Measurements from ENCODE around the gene YBX3. TPM values are rescaled to one million over a fixed set of nuclear protein-coding genes. Genes with fewer than 3 reads are reported as not detected.

YBX3 gene
- 295 and 312 TPM in 2 replicates for total RNA-seq (2022)
- percentile 97 among the genes with signal in this experiment for Bru-seq, nascent RNA
- BruChase-seq, experiment 1, labeled RNA remaining after a 6-hour chase: percentile 92 among the genes with signal in this experiment
- BruChase-seq, experiment 2, labeled RNA remaining after a 2-hour chase: percentile 84 among the genes with signal in this experiment
- long read RNA-seq, transcript YBX3-202 (9 exons, 1,708 nt): major isoform, 476 of 1,029 reads
- long read RNA-seq, transcript YBX3-201 (10 exons, 1,796 nt): minor isoform, 345 of 1,029 reads
- long read RNA-seq, partial matches to known transcripts: 17 of 1,029 reads
- long read RNA-seq, other reads (novel, unspliced or antisense): 190 of 1,029 reads

DNA sequence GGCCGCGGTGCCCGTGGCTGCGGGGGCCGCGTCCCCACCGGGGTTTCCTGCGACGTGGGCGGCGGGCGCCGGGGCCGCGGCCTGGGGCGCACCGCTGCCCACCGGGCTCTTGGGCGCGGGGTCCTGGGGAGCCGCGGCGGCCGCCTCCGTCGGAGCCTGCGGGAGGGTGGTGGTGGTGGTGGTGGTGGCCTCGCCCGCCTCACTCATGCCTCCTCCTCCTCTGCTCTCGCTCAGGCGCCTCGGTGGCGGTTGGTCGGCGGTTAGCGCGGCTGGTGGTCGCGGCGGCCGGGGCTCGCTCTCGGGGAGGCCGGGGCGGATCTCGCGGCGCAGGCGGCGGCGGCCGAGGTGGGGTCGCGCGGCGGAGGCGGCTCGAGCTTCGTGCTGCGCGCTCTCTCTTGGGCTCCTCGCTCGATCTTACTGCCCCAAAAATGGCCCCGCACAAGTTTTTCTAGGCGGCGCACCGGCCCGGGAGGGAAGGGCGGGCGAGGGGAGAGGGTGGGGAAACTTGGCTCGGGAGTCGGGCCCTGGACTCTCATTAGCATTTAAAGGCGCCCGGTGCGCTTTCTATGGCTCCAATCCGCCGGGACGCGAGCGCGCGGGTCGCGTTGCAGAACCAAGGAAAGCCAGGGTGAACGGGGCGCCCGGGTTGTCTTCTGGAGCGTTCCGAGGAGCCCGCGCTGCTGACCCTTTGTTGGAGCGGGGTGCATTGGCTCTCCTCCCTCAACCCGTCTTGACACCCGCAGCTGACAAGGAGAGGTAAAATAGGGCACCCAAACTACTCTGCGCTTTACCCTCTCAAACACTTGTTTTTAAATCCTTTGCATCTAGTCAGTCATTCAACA, at the start of gene YBX3:
Gene YBX3, minus strand, starts transcription at position 419 of the 842 bp plus-strand sequence. Its CDS starts 212 bp downstream, at position 207.
- CTCF ChIA-PET: interaction anchor here (1.7 to 2.1 kb wide), 2 partner anchors 17 to 27 kb away, joined by 11 to 12 read pairs; no protein-coding TSS in a partner anchor
- TF ChIP-seq CTCF (IDR thresholded peaks at IDR 0.05; ENCODE audit: unreplicated experiment): no peak
- DNase-seq: peak; percentile 85
- no TSS peak for BruUV-seq (replicated peaks)
- Mint-ChIP-seq H3K27ac (ENCODE audit: unreplicated experiment) (peak within 1 kb of the TSS; percentile 97), H3K4me3 (ENCODE audit: low read depth, unreplicated experiment) (peak within 1 kb of the TSS; percentile 89), H3K27me3 (ENCODE audit: unreplicated experiment) (no peaks in the 10 kb centered on the region), H3K9me3 (ENCODE audit: low read depth, unreplicated experiment) (no peaks in the 10 kb centered on the region), H3K36me3 (ENCODE audit: insufficient read depth, unreplicated experiment) (peaks cover 47% of the 10 kb centered on the region), H3K4me1 (ENCODE audit: low read depth, unreplicated experiment) (peaks cover 18% of the 10 kb centered on the region)
- intact Hi-C loops (cut with micrococcal nuclease; ENCODE audit: unreplicated experiment): no loop called here

DNA sequence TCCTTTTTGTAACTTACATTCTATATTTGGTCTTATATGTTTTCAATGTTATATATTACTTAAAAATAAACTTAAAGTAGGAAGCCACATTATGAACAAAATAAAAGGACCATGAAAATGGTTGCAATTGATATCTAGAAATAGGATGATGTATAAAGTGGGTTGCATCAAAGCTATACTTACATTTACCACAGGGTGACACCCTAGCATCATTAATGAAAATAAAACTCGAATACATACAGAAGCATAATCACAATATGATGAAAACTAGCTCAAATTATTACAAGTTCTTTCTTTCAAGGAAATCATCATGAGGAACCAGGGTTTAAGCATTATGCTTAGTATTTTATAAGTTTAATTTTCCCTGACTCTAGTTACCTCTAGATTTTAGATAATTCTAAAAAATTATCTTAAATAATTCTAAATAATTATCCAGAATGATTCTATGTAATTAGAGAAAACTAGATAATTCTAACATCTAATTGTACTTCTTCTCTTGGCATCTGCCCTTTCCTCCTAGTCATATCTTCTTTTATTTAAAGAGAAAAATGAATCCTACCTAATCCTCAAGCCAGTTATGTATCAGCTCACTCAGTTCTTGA, 48.1 kb upstream of the YBX3 start:
- no peak overlapping the region for H3K27ac Mint-ChIP-seq (ENCODE audit: unreplicated experiment)
- H3K9me3 Mint-ChIP-seq (ENCODE audit: low read depth, unreplicated experiment): no peaks in the 10 kb centered on the region
- peaks cover 76% of the 10 kb centered on the region for H3K27me3 Mint-ChIP-seq (ENCODE audit: unreplicated experiment)
- DNase-seq: no peak
- H3K36me3 Mint-ChIP-seq (ENCODE audit: insufficient read depth, unreplicated experiment): no peaks in the 10 kb centered on the region
- no TSS peak for BruUV-seq (replicated peaks)
- H3K4me3 Mint-ChIP-seq (ENCODE audit: low read depth, unreplicated experiment): no peak overlapping the region
- TF ChIP-seq CTCF (IDR thresholded peaks at IDR 0.05; ENCODE audit: unreplicated experiment): peak; percentile 27
- CTCF ChIA-PET: interaction anchor here (1.1 to 3.1 kb wide), 8 partner anchors 21 to 809 kb away, joined by 3 to 38 read pairs (median 6); no protein-coding TSS in a partner anchor
- intact Hi-C loops (cut with micrococcal nuclease; ENCODE audit: unreplicated experiment): loop anchor here (1.0 kb wide), 2 partner anchors 428 to 715 kb away; no protein-coding TSS in a partner anchor
- no peaks in the 10 kb centered on the region for H3K4me1 Mint-ChIP-seq (ENCODE audit: low read depth, unreplicated experiment)

DNA sequence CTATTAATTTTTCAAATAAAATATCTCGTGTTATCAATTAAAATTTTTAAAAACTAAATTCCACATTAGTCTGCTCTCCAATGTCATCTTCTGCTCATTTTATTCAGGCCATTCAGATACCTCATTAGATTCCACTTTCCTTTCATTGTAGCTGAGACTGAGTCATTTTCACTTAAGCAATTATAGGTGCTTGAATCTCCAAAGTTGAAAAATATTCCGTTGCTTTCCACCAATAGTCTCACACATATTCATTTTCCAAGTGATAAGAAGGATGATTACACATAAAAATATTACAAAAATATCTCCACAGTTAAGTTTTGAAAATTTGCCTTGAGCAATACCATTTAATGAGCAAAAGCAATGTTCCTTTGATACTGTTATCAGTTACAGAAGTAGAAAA, 36.5 kb upstream of the YBX3 start:
- Mint-ChIP-seq H3K27ac (ENCODE audit: unreplicated experiment) (no peak overlapping the region), H3K9me3 (ENCODE audit: low read depth, unreplicated experiment) (peaks cover 8% of the 10 kb centered on the region), H3K27me3 (ENCODE audit: unreplicated experiment) (peaks cover 50% of the 10 kb centered on the region), H3K4me3 (ENCODE audit: low read depth, unreplicated experiment) (no peak overlapping the region), H3K4me1 (ENCODE audit: low read depth, unreplicated experiment) (no peaks in the 10 kb centered on the region), H3K36me3 (ENCODE audit: insufficient read depth, unreplicated experiment) (no peaks in the 10 kb centered on the region)
- intact Hi-C loops (cut with micrococcal nuclease; ENCODE audit: unreplicated experiment): no loop called here
- DNase-seq: no peak
- no TSS peak for BruUV-seq (replicated peaks)
- CTCF ChIA-PET: no interaction called here
- TF ChIP-seq CTCF (IDR thresholded peaks at IDR 0.05; ENCODE audit: unreplicated experiment): no peak

DNA sequence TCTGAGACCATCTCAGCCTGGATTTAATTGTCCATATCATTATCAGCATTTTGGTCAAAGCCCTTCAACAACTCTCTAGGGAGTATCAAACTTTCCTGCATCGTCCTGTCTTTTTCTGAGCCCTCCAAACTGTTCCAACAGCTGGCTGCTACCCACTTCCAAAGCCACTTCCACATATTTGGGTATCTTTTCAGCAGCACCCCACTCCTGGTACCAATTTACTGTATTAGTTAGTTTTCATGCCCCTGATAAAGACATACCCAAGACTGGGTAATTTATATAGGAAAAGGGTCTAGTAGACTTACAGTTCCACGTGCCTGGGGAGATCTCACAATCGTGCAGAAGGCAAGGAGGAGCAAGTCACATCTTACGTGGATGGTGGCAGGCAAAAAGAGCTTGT, 33.1 kb upstream of the YBX3 start:
- no peak for DNase-seq
- CTCF ChIA-PET: no interaction called here
- H3K27me3 Mint-ChIP-seq (ENCODE audit: unreplicated experiment): peaks cover 27% of the 10 kb centered on the region
- peaks cover 8% of the 10 kb centered on the region for H3K9me3 Mint-ChIP-seq (ENCODE audit: low read depth, unreplicated experiment)
- no TSS peak for BruUV-seq (replicated peaks)
- TF ChIP-seq CTCF (IDR thresholded peaks at IDR 0.05; ENCODE audit: unreplicated experiment): no peak
- H3K36me3 Mint-ChIP-seq (ENCODE audit: insufficient read depth, unreplicated experiment): no peaks in the 10 kb centered on the region
- H3K4me1 Mint-ChIP-seq (ENCODE audit: low read depth, unreplicated experiment): peaks cover 11% of the 10 kb centered on the region
- intact Hi-C loops (cut with micrococcal nuclease; ENCODE audit: unreplicated experiment): no loop called here
- H3K4me3 Mint-ChIP-seq (ENCODE audit: low read depth, unreplicated experiment): no peak overlapping the region
- no peak overlapping the region for H3K27ac Mint-ChIP-seq (ENCODE audit: unreplicated experiment)

Data from Calu3 (cell line).